NT2/D1 (cell line): ENCODE measurements around the gene GNG12.

Source experiments
- DNase-seq: peaks from one replicate; pipeline ENCODE4 v3.0.0-alpha.2; 2011; ENCODE audit warnings: low read depth, low spot score
- H3K27me3 ChIP-seq: 2 replicates; pipeline ENCODE4 v1.6.0; 2011; ENCODE audit warnings: mild to moderate bottlenecking; ENCODE audit not compliant: insufficient read length, insufficient read depth
- H3K36me3 ChIP-seq: 2 replicates; pipeline ENCODE4 v1.6.1; 2011; ENCODE audit warnings: mild to moderate bottlenecking, low read length, mixed read lengths; ENCODE audit not compliant: insufficient read depth, insufficient read length
- H3K4me1 ChIP-seq: 2 replicates; pipeline ENCODE4 v1.5.1; 2011; ENCODE audit not compliant: insufficient read depth, insufficient read length
- H3K4me3 ChIP-seq: 2 replicates; pipeline ENCODE4 v1.5.1; 2011; ENCODE audit warnings: low read depth; ENCODE audit not compliant: insufficient read length
- H3K9ac ChIP-seq: 2 replicates; pipeline ENCODE4 v1.6.0; 2011; ENCODE audit warnings: low read depth; ENCODE audit not compliant: insufficient read length
- H3K9me3 ChIP-seq: 2 replicates; pipeline ENCODE4 v1.5.1; 2011; ENCODE audit warnings: mild to moderate bottlenecking, low read length; ENCODE audit not compliant: insufficient read depth
- SUZ12 ChIP-seq: IDR thresholded peaks from 2 replicates; pipeline ENCODE4 v1.6.1; 2011; ENCODE audit not compliant: insufficient read length, insufficient read depth; ENCODE audit errors: extremely low read depth
- YY1 ChIP-seq: IDR thresholded peaks from 2 replicates; pipeline ENCODE4 v1.6.1; 2011; ENCODE audit not compliant: insufficient read length, insufficient read depth
- ZNF274 ChIP-seq: IDR thresholded peaks from 2 replicates; pipeline ENCODE4 v1.6.1; 2011; ENCODE audit warnings: mild to moderate bottlenecking, low read depth, low read length

GNG12 gene

DNA sequence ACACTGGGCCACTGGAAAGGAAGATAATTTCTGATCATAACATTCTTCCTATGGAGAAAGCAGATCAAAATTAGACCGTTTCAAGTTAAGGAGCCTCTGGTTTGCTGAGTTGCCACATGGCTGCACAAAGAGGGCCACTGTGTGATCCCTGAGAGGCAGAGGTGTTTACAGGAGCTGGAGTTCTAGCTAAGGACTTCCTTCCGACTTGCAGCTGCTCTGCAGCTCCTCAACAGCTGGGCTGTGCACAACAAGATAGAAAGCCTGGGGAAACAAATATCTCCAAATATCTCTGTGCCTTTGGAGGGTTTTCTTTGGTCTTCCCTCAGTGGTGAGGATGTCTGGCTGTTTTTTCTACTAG is 121.4 kb downstream of the GNG12 start:
- Histone ChIP-seq H3K4me1 (no peaks in the 10 kb centered on the region), H3K9ac (no peak overlapping the region), H3K9me3 (no peaks in the 10 kb centered on the region), H3K4me3 (no peak overlapping the region), H3K27me3 (no peaks in the 10 kb centered on the region), H3K36me3 (peaks cover 6% of the 10 kb centered on the region)
- no peak for DNase-seq
- no peak for TF ChIP-seq YY1
- TF ChIP-seq ZNF274 = no peak
- TF ChIP-seq SUZ12 = no peak

DNA sequence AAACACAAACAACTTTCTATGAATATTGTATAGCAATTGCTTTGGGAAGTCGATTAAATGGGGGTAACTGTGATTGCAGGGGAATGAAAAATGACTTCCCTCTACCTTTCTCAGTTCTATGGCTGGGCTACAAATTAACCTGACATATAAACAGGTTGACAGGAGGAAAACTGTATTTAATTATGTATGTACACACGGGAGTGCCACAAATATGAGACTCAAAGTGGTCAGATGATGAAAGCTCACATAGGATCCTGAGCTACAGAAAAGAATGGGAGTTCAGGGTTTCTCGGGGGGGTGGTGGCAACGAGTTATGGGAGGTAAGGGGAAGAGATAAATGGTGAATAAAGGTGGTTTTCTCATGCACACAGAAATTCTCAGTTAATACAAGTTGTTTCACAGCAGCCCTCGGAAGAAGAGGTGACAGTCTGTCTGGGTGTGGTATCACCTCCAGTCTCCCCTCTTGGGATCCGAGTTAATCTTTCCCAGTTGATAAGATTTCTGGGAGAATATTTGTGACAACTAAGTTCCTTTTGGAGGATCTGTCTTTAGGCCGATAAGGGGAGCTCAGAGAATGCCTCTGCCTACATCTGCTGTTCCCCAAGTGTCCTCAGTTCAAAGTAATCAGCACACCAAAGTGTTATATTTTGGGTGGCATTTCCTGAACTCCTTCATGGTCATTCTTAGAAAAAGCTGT is 122.0 kb downstream of the GNG12 start:
- TF ChIP-seq YY1 (no peak), ZNF274 (no peak), SUZ12 (no peak)
- Histone ChIP-seq H3K9me3 (no peaks in the 10 kb centered on the region), H3K4me1 (no peaks in the 10 kb centered on the region), H3K27me3 (no peaks in the 10 kb centered on the region), H3K9ac (no peak overlapping the region), H3K4me3 (no peak overlapping the region), H3K36me3 (peaks cover 8% of the 10 kb centered on the region)
- DNase-seq = no peak

DNA sequence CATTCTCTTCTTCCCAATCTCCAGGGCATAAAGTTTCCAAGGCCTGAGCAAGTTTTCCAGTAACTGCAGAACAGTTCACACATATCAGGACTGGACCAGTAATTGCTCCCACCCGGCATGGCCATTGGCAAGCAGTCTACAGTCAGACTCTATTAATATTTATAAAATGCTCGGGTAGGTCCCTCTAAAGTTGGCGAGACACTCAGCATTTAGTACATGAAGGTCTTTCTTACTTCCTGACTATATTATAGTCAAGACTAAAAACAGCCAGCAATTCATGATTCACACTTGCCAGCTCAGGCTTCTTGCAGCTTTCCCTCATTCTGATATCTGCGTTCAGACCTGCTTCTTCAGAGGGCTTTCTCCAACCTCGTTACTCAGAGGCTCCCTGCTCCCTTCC is 122.8 kb downstream of the GNG12 start:
- TF ChIP-seq SUZ12 (no peak), ZNF274 (no peak), YY1 (no peak)
- Histone ChIP-seq H3K4me1 (no peaks in the 10 kb centered on the region), H3K9me3 (no peaks in the 10 kb centered on the region), H3K9ac (no peak overlapping the region), H3K36me3 (peaks cover 16% of the 10 kb centered on the region), H3K27me3 (no peaks in the 10 kb centered on the region), H3K4me3 (no peak overlapping the region)
- DNase-seq = no peak

DNA sequence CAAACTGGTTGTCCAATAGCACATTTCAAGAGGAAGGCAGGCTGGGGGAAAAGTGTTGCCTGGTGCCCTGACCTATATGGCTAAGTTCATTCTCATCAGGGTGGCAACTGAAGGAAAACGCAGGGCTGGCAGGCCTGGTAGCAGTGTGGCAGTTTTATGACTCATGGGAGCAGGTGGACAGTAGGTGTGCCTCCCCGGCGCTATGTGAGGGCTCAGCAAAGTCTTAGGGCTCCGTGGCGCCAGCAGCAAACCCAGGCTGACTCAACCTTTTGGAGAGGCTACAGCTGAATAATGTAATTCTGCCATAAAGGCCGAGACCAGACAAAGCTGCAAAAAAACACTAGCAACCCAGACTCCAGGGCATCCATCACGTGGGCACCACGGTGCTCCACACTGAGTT is 124.7 kb downstream of the GNG12 start:
- H3K27me3 ChIP-seq = no peaks in the 10 kb centered on the region
- H3K4me3 ChIP-seq = no peak overlapping the region
- no peak overlapping the region for H3K9ac ChIP-seq
- no peak for DNase-seq
- no peaks in the 10 kb centered on the region for H3K4me1 ChIP-seq
- no peaks in the 10 kb centered on the region for H3K9me3 ChIP-seq
- TF ChIP-seq SUZ12 = no peak
- TF ChIP-seq ZNF274 = no peak
- no peak for TF ChIP-seq YY1
- H3K36me3 ChIP-seq = peaks cover 33% of the 10 kb centered on the region

DNA sequence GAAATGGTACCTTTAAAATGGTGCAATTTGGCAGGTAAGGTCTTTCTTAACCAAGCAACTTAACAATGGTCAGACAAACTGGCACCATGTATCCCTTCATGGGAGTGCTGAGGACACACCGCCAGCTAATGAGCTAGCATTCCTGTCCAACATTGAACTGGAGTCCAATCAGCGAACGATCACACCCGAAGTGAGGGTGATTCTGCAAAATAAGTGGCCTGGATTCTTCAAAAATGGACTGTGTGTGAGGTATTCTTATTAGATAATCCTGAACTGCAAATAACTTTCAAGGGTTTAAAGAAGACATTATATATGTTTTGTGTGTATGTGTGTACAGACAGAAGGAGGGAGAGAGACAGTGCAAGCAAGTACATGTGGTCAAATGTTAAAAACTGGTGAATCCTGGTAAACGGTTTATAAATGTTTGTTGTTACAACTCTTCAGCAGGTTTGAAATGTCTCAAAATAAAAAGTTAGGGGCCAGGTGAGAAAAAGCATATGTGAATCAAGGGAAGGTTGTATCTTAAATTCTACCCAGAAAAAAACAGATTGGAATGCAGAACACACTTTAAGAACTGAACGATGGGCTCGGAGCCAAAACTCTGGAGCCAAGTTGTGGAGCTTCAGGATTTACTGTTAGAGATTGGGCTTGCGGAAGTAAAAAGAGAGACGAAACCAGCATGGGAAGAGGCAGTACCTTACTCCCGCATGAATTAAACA is 127.4 kb downstream of the GNG12 start:
- Histone ChIP-seq H3K4me3 (no peak overlapping the region), H3K9ac (no peak overlapping the region), H3K27me3 (no peaks in the 10 kb centered on the region), H3K36me3 (peaks cover 37% of the 10 kb centered on the region), H3K4me1 (peaks cover 4% of the 10 kb centered on the region), H3K9me3 (no peaks in the 10 kb centered on the region)
- no peak for DNase-seq
- TF ChIP-seq ZNF274 (no peak), YY1 (no peak), SUZ12 (no peak)

DNA sequence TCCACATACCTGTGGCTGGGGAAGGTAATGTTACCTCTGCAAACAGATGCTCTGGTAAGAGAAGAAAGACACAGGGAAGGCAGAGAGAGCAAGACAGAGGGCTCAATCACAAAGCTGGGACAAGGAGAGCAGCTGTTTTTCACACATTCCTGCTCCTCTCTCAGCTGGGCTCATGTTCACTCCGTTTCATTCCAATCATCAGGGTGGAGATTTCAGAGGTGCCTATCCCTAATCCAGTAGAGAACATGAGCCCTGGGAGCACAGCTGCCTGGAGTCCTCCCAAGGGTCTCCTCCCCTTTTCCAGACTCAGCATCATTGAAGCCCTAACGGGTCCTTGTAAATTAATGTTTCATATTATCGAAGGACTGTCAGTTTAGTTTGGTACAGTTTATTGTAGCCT is 128.9 kb downstream of the GNG12 start:
- peaks cover 37% of the 10 kb centered on the region for H3K36me3 ChIP-seq
- peaks cover 4% of the 10 kb centered on the region for H3K4me1 ChIP-seq
- no peak overlapping the region for H3K4me3 ChIP-seq
- no peak overlapping the region for H3K9ac ChIP-seq
- TF ChIP-seq ZNF274 (no peak), YY1 (no peak), SUZ12 (no peak)
- H3K9me3 ChIP-seq = no peaks in the 10 kb centered on the region
- no peak for DNase-seq
- no peaks in the 10 kb centered on the region for H3K27me3 ChIP-seq

DNA sequence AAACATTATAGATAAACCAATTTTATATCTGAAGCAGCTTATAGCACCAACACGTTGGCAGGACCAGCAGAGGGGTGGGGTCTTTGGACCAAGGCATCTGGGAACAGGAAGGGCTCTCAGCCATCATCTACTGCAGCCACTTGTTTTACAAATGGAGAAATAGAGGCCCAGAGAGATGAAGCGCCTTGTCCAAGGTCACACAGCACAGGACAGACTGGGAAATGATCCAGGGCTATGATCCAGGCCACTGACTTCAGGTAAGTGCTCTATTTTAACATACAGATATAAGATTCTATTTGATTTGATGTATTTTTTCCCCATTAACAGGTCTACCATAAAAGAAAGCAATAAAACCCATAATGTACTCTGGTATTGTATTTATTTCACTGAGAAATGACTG is 131.4 kb downstream of the GNG12 start:
- Histone ChIP-seq H3K27me3 (no peaks in the 10 kb centered on the region), H3K4me1 (peaks cover 4% of the 10 kb centered on the region), H3K36me3 (peaks cover 32% of the 10 kb centered on the region), H3K9ac (no peak overlapping the region), H3K4me3 (no peak overlapping the region), H3K9me3 (no peaks in the 10 kb centered on the region)
- TF ChIP-seq ZNF274 (no peak), SUZ12 (no peak), YY1 (no peak)
- DNase-seq = no peak
